DOHH2 (cell line): ENCODE data around the gene PAXX.

Source experiments
- EZH2phosphoT487 ChIP-seq: fragments of 200-600 bp; sonication (generic); IDR thresholded peaks from 2 replicates; pipeline ENCODE4 v1.6.1; 2017; ENCODE audit warnings: borderline replicate concordance, mild to moderate bottlenecking, antibody characterized with exemption, low read length, moderate library complexity, mixed read lengths
- TF ChIP-seq, protein P1 (sequence below): fragments of 200-600 bp; sonication (generic); IDR thresholded peaks from one replicate; pipeline ENCODE4 v1.5.1; 2014; ENCODE audit warnings: antibody characterized with exemption, mild to moderate bottlenecking, low read depth, low read length; ENCODE audit not compliant: poor library complexity, severe bottlenecking

GRCh38 chr9:136964833-136965422 is 27.3 kb upstream of the PAXX start:
- TF ChIP-seq, protein P1, sequence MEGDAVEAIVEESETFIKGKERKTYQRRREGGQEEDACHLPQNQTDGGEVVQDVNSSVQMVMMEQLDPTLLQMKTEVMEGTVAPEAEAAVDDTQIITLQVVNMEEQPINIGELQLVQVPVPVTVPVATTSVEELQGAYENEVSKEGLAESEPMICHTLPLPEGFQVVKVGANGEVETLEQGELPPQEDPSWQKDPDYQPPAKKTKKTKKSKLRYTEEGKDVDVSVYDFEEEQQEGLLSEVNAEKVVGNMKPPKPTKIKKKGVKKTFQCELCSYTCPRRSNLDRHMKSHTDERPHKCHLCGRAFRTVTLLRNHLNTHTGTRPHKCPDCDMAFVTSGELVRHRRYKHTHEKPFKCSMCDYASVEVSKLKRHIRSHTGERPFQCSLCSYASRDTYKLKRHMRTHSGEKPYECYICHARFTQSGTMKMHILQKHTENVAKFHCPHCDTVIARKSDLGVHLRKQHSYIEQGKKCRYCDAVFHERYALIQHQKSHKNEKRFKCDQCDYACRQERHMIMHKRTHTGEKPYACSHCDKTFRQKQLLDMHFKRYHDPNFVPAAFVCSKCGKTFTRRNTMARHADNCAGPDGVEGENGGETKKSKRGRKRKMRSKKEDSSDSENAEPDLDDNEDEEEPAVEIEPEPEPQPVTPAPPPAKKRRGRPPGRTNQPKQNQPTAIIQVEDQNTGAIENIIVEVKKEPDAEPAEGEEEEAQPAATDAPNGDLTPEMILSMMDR, result no peak
- no peak for TF ChIP-seq EZH2phosphoT487
